GM21447 (cell line): Measurements from ENCODE around the gene CHURC1.

Experiments
- ATAC-seq: cut with Tn5 transposase; IDR thresholded peaks from one replicate; pipeline ENCODE4 v1.9.1; 2021; ENCODE audit not compliant: unreplicated experiment

CHURC1 gene

DNA sequence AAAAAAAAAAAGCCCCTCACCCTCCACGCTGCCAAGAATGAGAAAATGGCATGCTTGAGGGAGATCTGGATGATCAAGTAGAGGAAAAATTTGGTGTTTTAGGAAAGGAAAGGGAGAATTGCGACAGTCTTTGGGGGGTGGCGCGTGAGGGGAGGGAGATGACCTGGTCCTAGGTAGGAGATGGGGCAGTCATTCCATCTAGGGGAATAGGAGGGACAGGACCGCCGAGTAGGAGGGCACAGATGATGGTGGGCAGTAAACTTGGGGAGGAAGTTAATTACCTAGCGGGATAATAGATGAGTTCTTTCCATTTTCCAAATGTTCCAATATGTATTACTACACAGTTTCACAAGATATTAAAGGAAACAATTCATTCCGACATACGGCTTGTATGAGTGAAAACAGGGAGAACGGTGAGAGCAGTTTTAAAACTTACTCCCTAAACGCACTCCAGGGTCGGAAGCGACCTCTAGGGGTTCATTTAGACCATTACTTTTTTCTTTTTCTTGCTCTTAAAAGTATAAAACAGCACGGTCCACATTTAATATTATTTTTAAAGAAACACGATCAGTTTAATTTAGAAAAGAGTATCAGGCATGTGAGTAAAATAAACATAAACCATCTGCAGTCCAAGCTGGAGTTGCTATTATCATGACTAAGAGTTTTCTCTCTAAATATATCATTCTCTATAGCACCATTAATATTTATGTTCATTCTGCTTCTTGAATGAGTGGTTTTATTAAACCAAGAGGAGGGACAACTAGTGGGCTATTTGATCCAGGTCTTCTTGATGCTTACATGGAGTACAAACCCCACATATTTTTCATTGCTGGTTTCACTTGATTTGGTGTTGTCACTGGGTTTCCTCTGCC is 69.4 kb downstream of the CHURC1 start:
- ATAC-seq = no peak
